ENCODE data around the gene CENPN.

The CENPN gene

DNA sequence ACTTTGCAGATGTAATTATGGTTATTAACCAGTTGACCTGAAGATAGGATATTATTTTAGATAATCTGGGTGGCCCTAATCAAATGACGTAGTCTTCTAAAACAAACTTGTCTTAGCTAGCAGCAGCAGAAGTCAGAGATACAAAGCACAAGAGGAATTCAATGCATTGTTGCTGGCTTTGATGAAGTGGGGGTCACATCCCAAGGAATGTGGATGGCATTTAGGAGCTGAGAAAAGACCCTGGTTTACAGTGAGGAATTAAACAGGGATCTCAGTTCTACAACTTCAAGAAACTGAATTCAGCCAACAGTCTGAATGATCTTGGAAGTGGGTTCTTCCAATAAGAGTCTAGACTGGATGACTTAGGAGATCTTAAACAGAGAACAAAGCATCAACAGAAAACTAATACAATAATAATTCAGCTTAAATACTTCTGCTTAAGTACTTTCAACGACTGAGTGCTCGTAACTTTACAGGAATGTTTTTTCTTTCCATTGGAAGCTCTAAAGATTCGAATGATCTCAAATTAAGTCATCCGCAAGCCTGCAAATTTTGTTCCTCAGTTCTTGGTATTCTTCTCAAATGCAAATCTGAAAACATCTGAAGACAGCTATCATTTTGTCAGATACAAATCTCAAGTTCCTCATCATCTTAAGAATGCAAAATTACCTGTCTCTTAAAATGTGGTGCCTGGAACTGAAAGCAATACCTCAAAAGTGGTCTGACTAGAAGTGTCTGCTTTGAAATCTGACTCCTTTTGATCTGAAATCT, 66.7 kb downstream of the CENPN start:
- Histone ChIP-seq H3K27me3 (replicated peaks; ENCODE audit: control insufficient read depth, insufficient read depth, low read length, poor library complexity, severe bottlenecking) (no peaks in the 10 kb centered on the region), H3K4me1 (ENCODE audit: control insufficient read depth, insufficient read depth, low read length, poor library complexity, severe bottlenecking) (no peaks in the 10 kb centered on the region), H3K4me3 (ENCODE audit: insufficient read depth, low read depth, low read length, poor library complexity, severe bottlenecking) (no peak overlapping the region), H3K27ac (ENCODE audit: insufficient read depth, low read length, poor library complexity, severe bottlenecking) (no peak overlapping the region), H3K9me3 (ENCODE audit: control insufficient read depth, low read length) (no peaks in the 10 kb centered on the region), H3K36me3 (ENCODE audit: control insufficient read depth, insufficient read depth, low read length) (no peaks in the 10 kb centered on the region)
- no peak for DNase-seq

DNA sequence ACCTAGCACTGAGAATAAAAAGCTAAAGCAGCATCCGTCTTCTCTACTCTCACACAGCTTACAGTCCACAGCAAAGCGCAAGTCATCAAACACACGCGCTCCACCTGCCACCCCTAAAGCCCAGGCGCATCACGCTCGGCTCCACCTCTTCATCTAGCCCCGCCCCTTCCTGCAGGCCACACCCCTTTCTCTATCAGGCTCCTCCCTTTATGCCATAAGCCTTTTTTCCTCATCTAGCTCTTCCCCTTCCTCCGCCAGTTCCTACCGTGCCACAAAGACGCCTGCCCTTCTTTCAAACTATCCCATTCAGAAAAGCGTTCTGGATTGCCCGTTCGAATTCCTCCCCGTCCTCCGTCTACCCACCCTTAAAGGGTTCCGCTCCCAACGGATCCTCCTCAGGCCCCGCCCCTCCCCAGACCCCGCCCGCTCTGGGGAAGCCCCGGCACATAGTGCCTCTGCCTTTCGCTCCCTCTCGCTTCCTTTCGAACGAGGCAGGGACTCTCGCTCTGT, 69.6 kb downstream of the CENPN start:
- Histone ChIP-seq H3K27ac (ENCODE audit: insufficient read depth, low read length, poor library complexity, severe bottlenecking) (peak overlapping the region; percentile 94), H3K4me1 (ENCODE audit: control insufficient read depth, insufficient read depth, low read length, poor library complexity, severe bottlenecking) (no peaks in the 10 kb centered on the region), H3K4me3 (ENCODE audit: insufficient read depth, low read depth, low read length, poor library complexity, severe bottlenecking) (peak overlapping the region; percentile 69), H3K36me3 (ENCODE audit: control insufficient read depth, insufficient read depth, low read length) (no peaks in the 10 kb centered on the region), H3K9me3 (ENCODE audit: control insufficient read depth, low read length) (no peaks in the 10 kb centered on the region), H3K27me3 (replicated peaks; ENCODE audit: control insufficient read depth, insufficient read depth, low read length, poor library complexity, severe bottlenecking) (no peaks in the 10 kb centered on the region)
- DNase-seq, result peak; percentile 86 to 90 (median 88)

DNA sequence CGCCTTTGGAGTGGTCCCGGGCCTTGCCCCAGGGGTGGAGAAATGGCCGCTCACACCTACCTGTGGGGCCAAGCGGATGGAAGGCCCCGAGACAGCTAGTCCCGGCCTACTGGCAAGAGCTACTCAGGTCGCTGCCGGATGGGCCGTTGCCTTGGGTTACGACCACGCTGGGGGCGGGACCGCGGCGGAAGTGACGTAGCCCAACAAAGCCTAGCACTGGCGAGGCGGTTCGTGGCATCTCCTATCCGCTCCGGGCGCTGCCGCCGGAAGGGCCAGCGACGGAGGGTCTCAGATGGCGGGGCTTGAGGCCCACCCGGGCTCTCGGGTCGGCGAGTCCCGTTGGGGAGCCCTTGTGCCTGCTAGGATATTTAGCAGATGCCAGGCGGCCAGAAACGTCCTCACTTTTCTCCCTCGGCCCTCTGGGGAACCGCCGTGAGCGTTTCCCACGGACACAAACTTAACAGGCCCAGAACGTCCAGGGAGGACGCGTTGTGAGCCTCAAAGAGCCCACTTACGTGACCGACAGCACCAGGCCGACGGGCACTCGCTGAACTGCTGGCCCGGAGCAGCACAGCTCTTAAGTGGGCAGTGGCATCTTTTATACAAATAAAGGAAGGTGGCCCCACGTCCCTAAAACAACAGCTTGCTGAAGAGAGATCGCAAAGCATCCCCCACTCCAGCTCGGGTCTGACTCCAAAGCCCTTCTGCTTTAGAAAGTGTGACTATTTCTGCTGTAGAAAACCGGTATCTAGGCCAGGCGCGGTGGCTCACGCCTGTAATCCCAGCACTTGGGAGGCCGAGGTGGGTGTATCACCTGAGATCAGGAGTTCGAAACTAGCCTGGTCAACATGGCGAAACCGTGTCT, 70.3 kb downstream of the CENPN start, which contains the start of gene C16orf46:
Gene C16orf46 (minus strand): TSS at position 163 of the 865 bp plus-strand sequence. CDS start 13,283 bp downstream, outside the sequence.
- peak; percentile 87 to 93 (median 92) for DNase-seq
- Histone ChIP-seq H3K27ac (ENCODE audit: insufficient read depth, low read length, poor library complexity, severe bottlenecking) (peak within 1 kb of the TSS; percentile 94), H3K4me3 (ENCODE audit: insufficient read depth, low read depth, low read length, poor library complexity, severe bottlenecking) (peak within 1 kb of the TSS; percentile 69), H3K27me3 (replicated peaks; ENCODE audit: control insufficient read depth, insufficient read depth, low read length, poor library complexity, severe bottlenecking) (no peaks in the 10 kb centered on the region), H3K4me1 (ENCODE audit: control insufficient read depth, insufficient read depth, low read length, poor library complexity, severe bottlenecking) (no peaks in the 10 kb centered on the region), H3K36me3 (ENCODE audit: control insufficient read depth, insufficient read depth, low read length) (no peaks in the 10 kb centered on the region), H3K9me3 (ENCODE audit: control insufficient read depth, low read length) (no peaks in the 10 kb centered on the region)

DNA sequence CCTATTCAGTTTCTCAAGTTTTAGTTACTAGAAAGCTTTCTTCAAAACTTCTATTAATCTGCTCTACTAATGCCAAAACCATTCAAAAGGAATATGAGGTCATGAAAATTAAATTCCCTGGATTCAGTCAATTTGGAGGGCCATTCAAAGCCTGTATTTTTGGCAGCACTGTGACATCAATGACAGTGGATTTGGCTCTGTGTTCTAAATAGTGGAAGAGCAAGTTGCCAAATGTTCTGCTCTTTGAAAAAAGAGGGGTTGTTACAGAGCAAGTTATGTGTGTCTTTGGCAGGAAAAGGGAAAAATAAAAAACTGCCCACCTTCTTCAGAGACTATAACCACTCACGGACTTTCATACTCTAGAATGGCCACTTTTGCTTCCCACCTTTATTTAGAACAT, 73.2 kb downstream of the CENPN start:
- Histone ChIP-seq H3K4me1 (ENCODE audit: control insufficient read depth, insufficient read depth, low read length, poor library complexity, severe bottlenecking) (no peaks in the 10 kb centered on the region), H3K27ac (ENCODE audit: insufficient read depth, low read length, poor library complexity, severe bottlenecking) (no peak overlapping the region)

DNA sequence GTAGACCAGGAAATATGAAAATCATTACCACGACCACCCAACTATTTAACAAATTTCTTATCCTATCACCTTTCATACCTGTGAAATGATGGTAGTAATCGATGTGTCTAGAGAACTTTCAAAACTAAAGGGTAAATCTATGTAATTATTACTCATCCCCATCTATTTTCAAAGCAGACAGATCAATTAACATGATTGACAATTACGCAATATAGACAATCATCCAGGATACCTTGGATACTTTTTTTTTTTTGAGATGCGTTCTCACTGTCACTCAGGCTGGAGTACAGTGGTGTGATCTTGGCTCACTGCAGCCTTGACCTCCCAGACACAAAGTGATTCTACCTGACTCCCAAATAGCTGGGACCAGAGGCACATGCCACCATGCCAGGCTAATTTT, 74.0 kb downstream of the CENPN start:
- Histone ChIP-seq H3K9me3 (ENCODE audit: control insufficient read depth, low read length) (no peaks in the 10 kb centered on the region), H3K27me3 (replicated peaks; ENCODE audit: control insufficient read depth, insufficient read depth, low read length, poor library complexity, severe bottlenecking) (no peaks in the 10 kb centered on the region), H3K4me1 (ENCODE audit: control insufficient read depth, insufficient read depth, low read length, poor library complexity, severe bottlenecking) (no peaks in the 10 kb centered on the region), H3K36me3 (ENCODE audit: control insufficient read depth, insufficient read depth, low read length) (no peaks in the 10 kb centered on the region), H3K27ac (ENCODE audit: insufficient read depth, low read length, poor library complexity, severe bottlenecking) (no peak overlapping the region), H3K4me3 (ENCODE audit: insufficient read depth, low read depth, low read length, poor library complexity, severe bottlenecking) (no peak overlapping the region)
- DNase-seq, result no peak

More for the DNA sequence above, 73.2 kb downstream of the CENPN start:
- Histone ChIP-seq H3K9me3 (ENCODE audit: control insufficient read depth, low read length) (no peaks in the 10 kb centered on the region), H3K36me3 (ENCODE audit: control insufficient read depth, insufficient read depth, low read length) (no peaks in the 10 kb centered on the region), H3K4me3 (ENCODE audit: insufficient read depth, low read depth, low read length, poor library complexity, severe bottlenecking) (no peak overlapping the region), H3K27me3 (replicated peaks; ENCODE audit: control insufficient read depth, insufficient read depth, low read length, poor library complexity, severe bottlenecking) (no peaks in the 10 kb centered on the region)
- DNase-seq, result no peak
